Spleen (tissue), 11 donors: Measurements from ENCODE around the gene VTI1A. TPM values are rescaled to one million over a fixed set of nuclear protein-coding genes. Genes with fewer than 3 reads are reported as not detected.

Source experiments
- DNase-seq: peaks from one replicate; pipeline ENCODE4 v3.0.0-alpha.2; 2020
- H3K27ac ChIP-seq, 8 donors: fragments of 200-600 bp; sonication (generic) in 7 of 8; 1 replicate in 4 of 8; 2 replicates in 4 of 8; pipeline versions ENCODE4 v1.5.0 to v1.8.0; 2016 to 2021; ENCODE audit warnings: inconsistent platforms in 4 of 8, mild to moderate bottlenecking in 4 of 8, moderate library complexity in 1 of 8
- H3K27me3 ChIP-seq, 7 donors: fragments of 200-600 bp; sonication (generic) in 6 of 7; replicated peaks in 1 of 7; 1 replicate in 4 of 7; 2 replicates in 3 of 7; pipeline versions ENCODE4 v1.5.0 to v1.8.0; 2016 to 2021; ENCODE audit warnings: inconsistent platforms in 3 of 7, mild to moderate bottlenecking in 1 of 7
- H3K36me3 ChIP-seq, 6 donors: fragments of 200-600 bp; sonication (generic) in 5 of 6; 1 replicate in 4 of 6; 2 replicates in 2 of 6; pipeline versions ENCODE4 v1.5.0 to v1.8.0; 2016 to 2021; ENCODE audit warnings: inconsistent platforms in 2 of 6
- H3K4me1 ChIP-seq, 6 donors: fragments of 200-600 bp; sonication (generic) in 5 of 6; 1 replicate in 3 of 6; 2 replicates in 3 of 6; pipeline versions ENCODE4 v1.5.0 to v1.8.0; 2016 to 2021; ENCODE audit warnings: inconsistent platforms in 3 of 6
- H3K4me3 ChIP-seq, 8 donors: fragments of 200-600 bp; sonication (generic) in 7 of 8; 1 replicate in 4 of 8; 2 replicates in 4 of 8; pipeline versions ENCODE4 v1.5.0 to v1.8.0; 2016 to 2021; ENCODE audit warnings: inconsistent platforms in 4 of 8, mild to moderate bottlenecking in 4 of 8, moderate library complexity in 2 of 8
- H3K9me3 ChIP-seq, 8 donors: fragments of 200-600 bp; sonication (generic) in 7 of 8; 1 replicate in 4 of 8; 2 replicates in 4 of 8; pipeline versions ENCODE4 v1.5.0 to v1.8.0; 2016 to 2021; ENCODE audit warnings: inconsistent platforms in 4 of 8
- CTCF ChIP-seq, 11 experiments: fragments of 200-600 bp in 7 of 11; fragments of 450-650 bp in 4 of 11; sonication (generic) in 4 of 11; IDR thresholded peaks in 8 of 11; conservative IDR thresholded peaks in 3 of 11; 1 replicate in 7 of 11; 2 replicates in 4 of 11; pipeline versions ENCODE4 v1.4.0 to v1.8.0; 2016 to 2021; ENCODE audit warnings: antibody characterized with exemption in 11 of 11, inconsistent platforms in 4 of 11, mild to moderate bottlenecking in 1 of 11
- POLR2A ChIP-seq, 3 donors: fragments of 450-650 bp; IDR thresholded peaks; one replicate each; pipeline ENCODE4 v1.5.1; 2017; ENCODE audit warnings: antibody characterized with exemption in 3 of 3, mild to moderate bottlenecking in 1 of 3
- POLR2AphosphoS5 ChIP-seq, 3 donors: sonication (generic); formaldehyde crosslinking; IDR thresholded peaks; one replicate each; pipeline ENCODE4 v1.5.1; 2017; ENCODE audit warnings: antibody characterized with exemption in 3 of 3
- WGBS, 5 donors: extraction: QIAGEN DNeasy Blood & Tissue Kit in 3 of 5; methylation state at CpG; one replicate each; pipeline versions ENCODE4 v1.1.5 to v1.1.7; 2013 to 2018; 5-methylcytosine and 5-hydroxymethylcytosine counted together
- intact Hi-C: fragments of 100-400 bp; cut with DNase I; formaldehyde crosslinking; loops from one replicate; pipeline ENCODE4 v1.15.0; 2023; ENCODE audit warnings: low total_unique reads
- polyA plus RNA-seq, 3 donors: library from polyadenylated mRNA; stranded (reverse); fragments of 200-250 nt; gene quantifications; one replicate each; pipeline ENCODE4 v1.2.1, GENCODE V29; 2013
- total RNA-seq, 7 donors: library from RNA; depleted of rRNA in 3 of 7; stranded (reverse); fragments of >200 nt in 3 of 7; fragmentation: NEBNext Ultra II Directional in 4 of 7; extraction: Animal tissue kit (Norgen Biotek cat#: 25700) in 4 of 7; gene quantifications; one replicate each; pipeline versions ENCODE4 v1.1.0 to v1.2.1, GENCODE V29; 2016 to 2021
- donor health status: healthy with polysubstance abuse.
- donor health status: DM: no; HTN: no; CAD: no; lungs with moderate emphysema.
- donor health status: DM: no; HTN: no; CAD: no.
- donor health status: Bipolar disorder and iron deficiency.
- donor health status: healthy.
- donor health status: DM: no; HTN: no; CAD: no.
- donor health status: DM: yes; HTN: yes; CAD: no.

VTI1A gene
- total and polyA plus RNA-seq, 10 donors: 7.8 to 129 (median 56.2) TPM

- Histone ChIP-seq H3K4me3 (no peak overlapping the region), H3K9me3 (no peaks in the 10 kb centered on the region)
- 86 to 94% (median 92%) methylated on average over 4 of the region's 4 CpGs for WGBS, 5 donors
These were observed 154.4 kb downstream of the VTI1A start for GRCh38 chr10:112601214-112602090.

GRCh38 chr10:112603062-112603461 lies 156.0 kb downstream of the VTI1A start:
- TF ChIP-seq POLR2AphosphoS5 (IDR thresholded peaks at IDR 0.05): no peak
- no peak for TF ChIP-seq POLR2A (IDR thresholded peaks at IDR 0.05)
- no peak for TF ChIP-seq CTCF (IDR thresholded peaks at IDR 0.05 in 8 of 11, conservative IDR thresholded peaks at IDR 0.05 in 3 of 11)
- Histone ChIP-seq H3K4me3 (no peak overlapping the region), H3K36me3 (peaks cover 0 to 22% (median 0%) of the 10 kb centered on the region in 6 donors), H3K27ac (no peak overlapping the region), H3K9me3 (no peaks in the 10 kb centered on the region), H3K4me1 (no peaks in the 10 kb centered on the region), H3K27me3 (no peaks in the 10 kb centered on the region)
- intact Hi-C loops: no loop called here
- no peak for DNase-seq
- 96 to 98% (median 97%) methylated on average over 2 of the region's 2 CpGs for WGBS, 5 donors

More at GRCh38 chr10:112601214-112602090, 154.4 kb downstream of the VTI1A start:
- no peaks in the 10 kb centered on the region for H3K27me3 ChIP-seq
- no peak overlapping the region for H3K27ac ChIP-seq
- TF ChIP-seq CTCF (IDR thresholded peaks at IDR 0.05 in 8 of 11, conservative IDR thresholded peaks at IDR 0.05 in 3 of 11) (no peak), POLR2AphosphoS5 (IDR thresholded peaks at IDR 0.05) (no peak), POLR2A (IDR thresholded peaks at IDR 0.05) (no peak)
- no peaks in the 10 kb centered on the region for H3K4me1 ChIP-seq
- intact Hi-C loops: no loop called here
- DNase-seq: no peak
- H3K36me3 ChIP-seq: peaks cover 0 to 19% (median 0%) of the 10 kb centered on the region in 6 donors

- no peak for DNase-seq
- no peak for TF ChIP-seq POLR2A (IDR thresholded peaks at IDR 0.05)
- no peak for TF ChIP-seq POLR2AphosphoS5 (IDR thresholded peaks at IDR 0.05)
- no peak for TF ChIP-seq CTCF (IDR thresholded peaks at IDR 0.05 in 8 of 11, conservative IDR thresholded peaks at IDR 0.05 in 3 of 11)
- no peak overlapping the region for H3K4me3 ChIP-seq
- WGBS, 5 donors: 42 to 57% (median 50%) methylated on average over 5 of the region's 5 CpGs
- H3K27me3 ChIP-seq: no peaks in the 10 kb centered on the region
- H3K9me3 ChIP-seq: no peaks in the 10 kb centered on the region
- peaks cover 0 to 21% (median 0%) of the 10 kb centered on the region in 6 donors for H3K36me3 ChIP-seq
- H3K27ac ChIP-seq: no peak overlapping the region
- intact Hi-C loops: no loop called here
- H3K4me1 ChIP-seq: no peaks in the 10 kb centered on the region
These were observed 158.0 kb downstream of the VTI1A start for GRCh38 chr10:112605063-112605462.

- Histone ChIP-seq H3K27me3 (no peaks in the 10 kb centered on the region), H3K27ac (no peak overlapping the region), H3K9me3 (no peaks in the 10 kb centered on the region), H3K4me1 (no peaks in the 10 kb centered on the region), H3K36me3 (peaks cover 0 to 27% (median 0%) of the 10 kb centered on the region in 6 donors), H3K4me3 (no peak overlapping the region)
- intact Hi-C loops: no loop called here
- DNase-seq: no peak
- TF ChIP-seq POLR2A (IDR thresholded peaks at IDR 0.05) (no peak), CTCF (IDR thresholded peaks at IDR 0.05 in 8 of 11, conservative IDR thresholded peaks at IDR 0.05 in 3 of 11) (no peak), POLR2AphosphoS5 (IDR thresholded peaks at IDR 0.05) (no peak)
- WGBS, 5 donors: 89 to 100% (median 98%) methylated on average over 2 of the region's 2 CpGs
These were observed 160.5 kb downstream of the VTI1A start for GRCh38 chr10:112607506-112607905.
